Nephron (organoid): ENCODE results near the gene MAP1S.
A peak's percentile ranks its signal among the peaks of the same experiment; 100 is the strongest.

Experiments used
- H3K27ac Mint-ChIP-seq, 3 experiments: 2 replicates each; pipeline ENCODE4 v1.8.0; 2020; ENCODE audit warnings: mixed read lengths in 3 of 3, mild to moderate bottlenecking in 2 of 3, moderate library complexity in 1 of 3
- H3K27me3 Mint-ChIP-seq: 2 replicates; pipeline ENCODE4 v1.8.0; 2021; ENCODE audit warnings: low read depth, mild to moderate bottlenecking, moderate library complexity, mixed read lengths
- H3K36me3 Mint-ChIP-seq: 2 replicates; pipeline ENCODE4 v1.8.0; 2020; ENCODE audit warnings: low read depth, mixed read lengths
- H3K4me1 Mint-ChIP-seq: 2 replicates; pipeline ENCODE4 v1.8.0; 2020; ENCODE audit warnings: mixed read lengths
- H3K4me3 Mint-ChIP-seq, 3 experiments: 2 replicates each; pipeline ENCODE4 v1.8.0; 2020; ENCODE audit warnings: mild to moderate bottlenecking in 3 of 3, mixed read lengths in 3 of 3, moderate library complexity in 2 of 3
- H3K9me3 Mint-ChIP-seq: 2 replicates; pipeline ENCODE4 v1.8.0; 2020; ENCODE audit warnings: mixed read lengths
- TF ChIP-seq, protein P1 (sequence below), 3 experiments: fragments of 200-600 bp; sonication (generic); IDR thresholded peaks; one replicate each; pipeline ENCODE4 v1.5.0; 2021; ENCODE audit warnings: antibody characterized with exemption in 3 of 3; ENCODE audit not compliant: unreplicated experiment in 3 of 3

Gene MAP1S

GRCh38 chr19:17765069-17765618, 45.9 kb downstream of the MAP1S start:
- Mint-ChIP-seq H3K4me1 (no peaks in the 10 kb centered on the region), H3K4me3 (no peak overlapping the region), H3K9me3 (no peaks in the 10 kb centered on the region), H3K36me3 (no peaks in the 10 kb centered on the region), H3K27me3 (peaks cover 4% of the 10 kb centered on the region), H3K27ac (no peak overlapping the region)
- TF ChIP-seq, protein P1, sequence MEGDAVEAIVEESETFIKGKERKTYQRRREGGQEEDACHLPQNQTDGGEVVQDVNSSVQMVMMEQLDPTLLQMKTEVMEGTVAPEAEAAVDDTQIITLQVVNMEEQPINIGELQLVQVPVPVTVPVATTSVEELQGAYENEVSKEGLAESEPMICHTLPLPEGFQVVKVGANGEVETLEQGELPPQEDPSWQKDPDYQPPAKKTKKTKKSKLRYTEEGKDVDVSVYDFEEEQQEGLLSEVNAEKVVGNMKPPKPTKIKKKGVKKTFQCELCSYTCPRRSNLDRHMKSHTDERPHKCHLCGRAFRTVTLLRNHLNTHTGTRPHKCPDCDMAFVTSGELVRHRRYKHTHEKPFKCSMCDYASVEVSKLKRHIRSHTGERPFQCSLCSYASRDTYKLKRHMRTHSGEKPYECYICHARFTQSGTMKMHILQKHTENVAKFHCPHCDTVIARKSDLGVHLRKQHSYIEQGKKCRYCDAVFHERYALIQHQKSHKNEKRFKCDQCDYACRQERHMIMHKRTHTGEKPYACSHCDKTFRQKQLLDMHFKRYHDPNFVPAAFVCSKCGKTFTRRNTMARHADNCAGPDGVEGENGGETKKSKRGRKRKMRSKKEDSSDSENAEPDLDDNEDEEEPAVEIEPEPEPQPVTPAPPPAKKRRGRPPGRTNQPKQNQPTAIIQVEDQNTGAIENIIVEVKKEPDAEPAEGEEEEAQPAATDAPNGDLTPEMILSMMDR (IDR thresholded peaks at IDR 0.05; ENCODE audit: unreplicated experiment in 3 of 3), result no peak

- peak overlapping the region in 2 of 3 experiments; percentile 31 to 47 for H3K4me3 Mint-ChIP-seq
Measured at GRCh38 chr19:17766543-17767131, 47.4 kb downstream of the MAP1S start.

GRCh38 chr19:17767559-17767958, 48.3 kb downstream of the MAP1S start:
- H3K27ac Mint-ChIP-seq, result no peak overlapping the region
- TF ChIP-seq, protein P1 (IDR thresholded peaks at IDR 0.05; ENCODE audit: unreplicated experiment in 3 of 3), result no peak
- peaks cover 4% of the 10 kb centered on the region for H3K27me3 Mint-ChIP-seq
- H3K36me3 Mint-ChIP-seq, result no peaks in the 10 kb centered on the region
- no peaks in the 10 kb centered on the region for H3K4me1 Mint-ChIP-seq
- no peaks in the 10 kb centered on the region for H3K9me3 Mint-ChIP-seq
- H3K4me3 Mint-ChIP-seq, result no peak overlapping the region

More at GRCh38 chr19:17766543-17767131, 47.4 kb downstream of the MAP1S start:
- Mint-ChIP-seq H3K27ac (no peak overlapping the region), H3K4me1 (no peaks in the 10 kb centered on the region), H3K36me3 (no peaks in the 10 kb centered on the region), H3K9me3 (no peaks in the 10 kb centered on the region), H3K27me3 (peaks cover 4% of the 10 kb centered on the region)
- TF ChIP-seq, protein P1 (IDR thresholded peaks at IDR 0.05; ENCODE audit: unreplicated experiment in 3 of 3), result peak; percentile 64 to 77 (median 74)

DNA sequence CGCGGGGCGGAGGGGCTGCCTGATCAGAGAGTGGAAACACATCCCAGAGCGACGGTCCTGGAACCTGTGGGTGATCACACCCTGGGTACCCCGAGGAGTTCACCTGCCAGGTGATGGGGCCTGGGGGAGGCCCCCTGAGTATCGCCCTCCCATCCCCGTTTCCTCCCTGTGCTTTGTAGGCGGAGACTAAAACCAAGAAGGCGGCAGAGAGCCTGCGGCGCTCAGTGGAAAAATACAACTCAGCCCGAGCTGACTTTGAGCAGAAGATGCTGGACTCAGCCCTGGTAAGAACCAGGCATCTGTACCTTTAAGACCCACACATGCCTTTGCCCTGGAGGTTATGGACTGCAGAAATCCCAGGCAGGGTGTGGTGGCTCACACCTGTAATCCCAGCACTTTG, 51.3 kb downstream of the MAP1S start:
- no peaks in the 10 kb centered on the region for H3K36me3 Mint-ChIP-seq
- no peaks in the 10 kb centered on the region for H3K9me3 Mint-ChIP-seq
- H3K27me3 Mint-ChIP-seq, result peaks cover 12% of the 10 kb centered on the region
- TF ChIP-seq, protein P1 (IDR thresholded peaks at IDR 0.05; ENCODE audit: unreplicated experiment in 3 of 3), result no peak
- no peaks in the 10 kb centered on the region for H3K4me1 Mint-ChIP-seq
- H3K4me3 Mint-ChIP-seq, result no peak overlapping the region
- no peak overlapping the region for H3K27ac Mint-ChIP-seq

- Mint-ChIP-seq H3K36me3 (no peaks in the 10 kb centered on the region), H3K4me1 (no peaks in the 10 kb centered on the region), H3K27ac (no peak overlapping the region), H3K9me3 (no peaks in the 10 kb centered on the region), H3K4me3 (no peak overlapping the region), H3K27me3 (peaks cover 14% of the 10 kb centered on the region)
- TF ChIP-seq, protein P1 (IDR thresholded peaks at IDR 0.05; ENCODE audit: unreplicated experiment in 3 of 3), result no peak
Measured at GRCh38 chr19:17772172-17772571, 52.9 kb downstream of the MAP1S start.
